GM19025 (cell line): ENCODE data around the gene IGFL3.
"Not testable (repeated sequence)": the region's sequence is repeated elsewhere in the genome, so short reads cannot be mapped to it uniquely, and the experiment has no call there.

Experiments used
- ATAC-seq: cut with Tn5 transposase; IDR thresholded peaks from one replicate; pipeline ENCODE4 v1.9.1; 2021; ENCODE audit warnings: mild to moderate bottlenecking, low read depth, moderate library complexity; ENCODE audit not compliant: unreplicated experiment

Gene IGFL3

GRCh38 chr19:46124638-46125115, at the start of gene IGFL3:
IGFL3 (minus strand) TSS chr19:46124688; CDS start chr19:46124649, 39 bp downstream.
- no peak for ATAC-seq

GRCh38 chr19:46173886-46174480, 49.5 kb upstream of the IGFL3 start:
- no peak for ATAC-seq

- no peak for ATAC-seq
Measured at GRCh38 chr19:46162731-46163130, 38.2 kb upstream of the IGFL3 start.

- not testable (repeated sequence) for ATAC-seq
Measured at GRCh38 chr19:46161642-46162257, 37.3 kb upstream of the IGFL3 start.

- no peak for ATAC-seq
Measured at GRCh38 chr19:46160233-46160775, 35.8 kb upstream of the IGFL3 start.

GRCh38 chr19:46159418-46160232, 35.1 kb upstream of the IGFL3 start:
- ATAC-seq = no peak

- ATAC-seq = no peak
Measured at GRCh38 chr19:46155237-46155636, 30.7 kb upstream of the IGFL3 start.

- ATAC-seq = no peak
Measured at GRCh38 chr19:46150606-46151005, 26.1 kb upstream of the IGFL3 start.

- no peak for ATAC-seq
Measured at GRCh38 chr19:46147791-46148288, 23.4 kb upstream of the IGFL3 start, which contains the start of gene IGFL2. IGFL2 (plus strand) TSS chr19:46148238; CDS start chr19:46148279, 41 bp downstream.

GRCh38 chr19:46147166-46147740, 22.8 kb upstream of the IGFL3 start:
- no peak for ATAC-seq

GRCh38 chr19:46144756-46145155, 20.3 kb upstream of the IGFL3 start:
- no peak for ATAC-seq

- ATAC-seq = no peak
Measured at GRCh38 chr19:46142294-46142693, 17.8 kb upstream of the IGFL3 start.

GRCh38 chr19:46141421-46141820, 16.9 kb upstream of the IGFL3 start:
- no peak for ATAC-seq

- no peak for ATAC-seq
Measured at GRCh38 chr19:46137915-46138473, 13.5 kb upstream of the IGFL3 start.

- ATAC-seq = no peak
Measured at GRCh38 chr19:46134527-46134926, 10.0 kb upstream of the IGFL3 start.

- ATAC-seq = no peak
Measured at GRCh38 chr19:46133777-46134241, 9.3 kb upstream of the IGFL3 start.

- no peak for ATAC-seq
Measured at GRCh38 chr19:46133101-46133627, 8.7 kb upstream of the IGFL3 start.

GRCh38 chr19:46132508-46133100, 8.1 kb upstream of the IGFL3 start:
- no peak for ATAC-seq

- no peak for ATAC-seq
Measured at GRCh38 chr19:46131485-46132143, 7.1 kb upstream of the IGFL3 start.
